Activated CD4-positive, alpha-beta T cell treated with anti-CD3 and anti-CD28 coated beads, Interleukin-2, amount 50 U/mL, for 16 hours (primary cell): ENCODE data around the gene DOK5.

Experiments
- DNase-seq: peaks from one replicate; pipeline ENCODE4 v3.0.0-alpha.2; 2020

DOK5 gene

DNA sequence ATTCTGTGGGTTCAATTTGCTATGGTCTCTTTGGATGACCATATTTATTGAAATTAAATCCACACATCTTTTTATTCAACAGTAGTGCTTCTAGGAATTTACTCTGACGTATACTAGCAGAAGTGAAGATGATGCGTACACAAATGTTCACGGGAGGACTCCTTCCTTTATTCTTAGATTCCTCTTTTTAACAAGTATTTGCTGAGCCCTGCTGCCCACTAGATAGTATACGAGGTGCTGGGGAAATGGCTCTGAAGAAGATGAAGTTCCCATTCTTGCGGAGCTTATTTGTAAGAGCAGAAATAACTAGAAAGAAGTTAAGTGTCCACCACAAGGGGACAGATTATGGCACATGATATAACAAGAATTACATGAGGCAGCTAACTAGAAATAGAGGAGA is 145.2 kb downstream of the DOK5 start:
- no peak for DNase-seq

DNA sequence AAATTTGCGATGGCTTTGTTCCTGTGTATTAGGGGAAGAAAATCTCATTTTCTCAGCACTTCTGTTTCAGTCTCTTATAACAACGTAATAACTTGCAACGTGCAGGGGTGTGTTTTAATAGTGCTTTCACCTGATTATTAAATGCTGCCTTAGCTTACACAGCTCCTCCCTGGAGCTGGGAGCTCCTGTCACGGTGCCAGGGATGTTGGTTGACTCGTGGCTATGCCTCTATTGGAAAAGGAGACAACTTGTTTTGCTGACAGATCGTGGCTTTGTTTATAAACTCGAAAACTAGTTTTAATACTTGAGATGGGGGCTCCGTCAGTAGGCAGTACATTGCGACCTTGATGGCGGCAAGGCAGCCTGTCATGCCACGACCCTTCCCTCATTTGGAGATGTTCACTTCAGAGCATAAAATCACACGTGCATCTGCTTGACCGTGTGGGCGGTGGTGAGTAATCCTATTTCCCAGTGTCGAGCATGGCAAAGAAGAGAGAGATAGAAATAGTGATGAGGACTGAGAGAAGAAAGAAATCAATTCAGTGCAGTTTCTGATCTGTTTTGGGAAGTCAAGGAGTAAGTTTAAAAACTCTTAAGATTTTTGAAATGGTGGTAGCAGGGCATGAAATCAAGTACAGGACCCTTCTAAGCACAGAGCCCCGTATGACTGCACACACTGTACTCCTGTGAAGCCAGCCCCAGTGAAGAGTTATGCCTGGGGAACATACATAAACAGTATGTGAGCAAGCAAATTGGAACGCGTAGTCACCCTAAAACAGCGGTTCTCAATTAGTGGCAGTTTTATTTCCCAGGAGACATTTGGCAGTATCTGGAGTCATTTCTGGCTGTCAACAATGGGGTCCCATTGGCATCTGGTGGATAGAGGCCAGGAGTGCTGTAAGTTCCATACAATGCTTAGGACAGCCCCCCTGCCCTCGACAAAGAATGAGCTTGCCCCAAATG is 147.2 kb downstream of the DOK5 start:
- DNase-seq: no peak

DNA sequence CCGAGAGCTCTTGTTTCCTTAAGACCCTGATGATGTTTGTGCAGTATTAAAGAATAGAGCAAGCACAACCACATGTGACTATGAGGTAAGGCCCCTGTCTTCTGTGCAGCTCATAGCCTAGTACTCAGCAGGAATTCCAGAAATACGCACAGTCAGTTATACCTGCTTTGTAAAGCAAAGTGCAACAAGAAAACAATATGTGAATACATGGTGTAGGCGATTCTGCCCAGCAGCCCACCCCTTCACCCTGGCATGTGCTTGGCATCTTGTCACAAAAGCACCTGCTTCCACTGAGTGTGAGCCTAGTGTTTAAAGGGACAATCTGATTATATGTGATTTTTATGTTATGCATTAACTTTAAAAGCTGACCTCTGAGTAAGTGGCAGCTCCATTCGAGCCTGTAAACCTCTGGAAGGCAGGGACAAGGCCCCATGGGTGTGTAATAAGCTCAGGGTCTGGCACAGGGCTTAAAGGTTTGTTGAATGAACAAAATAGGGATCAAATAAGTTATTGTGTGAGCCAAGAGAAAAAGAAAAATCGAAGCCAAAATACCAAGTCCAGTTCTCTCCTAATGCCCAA is 148.7 kb downstream of the DOK5 start:
- DNase-seq: no peak

DNA sequence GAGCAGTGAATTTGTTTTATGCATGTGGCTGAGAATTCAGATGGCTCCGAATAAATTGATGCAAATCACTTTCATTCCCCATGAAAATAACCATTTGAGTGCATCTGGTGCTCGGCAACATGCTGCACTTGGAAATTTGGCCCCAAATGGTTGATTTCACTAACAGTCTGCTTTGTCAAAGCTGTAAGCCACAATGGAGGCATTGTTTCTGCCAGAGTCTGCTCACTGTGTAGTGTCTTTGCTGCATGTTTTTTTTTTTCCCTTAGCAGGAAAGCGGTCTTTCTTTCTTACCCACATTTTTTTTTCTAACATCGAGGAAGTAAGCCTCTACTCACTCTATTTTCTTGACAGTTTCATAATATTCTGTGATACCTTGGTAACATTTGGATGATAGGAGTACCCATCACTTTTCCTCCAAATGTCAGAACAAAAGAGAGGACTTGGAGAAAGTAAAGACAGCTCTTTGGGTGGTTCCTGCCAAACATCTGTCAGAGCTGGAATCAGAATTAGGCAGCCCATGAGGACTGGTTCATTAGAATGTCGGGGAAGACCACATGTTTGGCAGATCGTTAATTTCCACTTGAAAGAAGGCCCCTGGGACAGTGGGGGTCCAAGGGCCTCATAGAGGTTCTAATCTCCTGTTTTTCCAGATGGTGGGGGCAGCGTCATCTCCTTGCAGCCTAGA is 149.5 kb downstream of the DOK5 start:
- DNase-seq: no peak

DNA sequence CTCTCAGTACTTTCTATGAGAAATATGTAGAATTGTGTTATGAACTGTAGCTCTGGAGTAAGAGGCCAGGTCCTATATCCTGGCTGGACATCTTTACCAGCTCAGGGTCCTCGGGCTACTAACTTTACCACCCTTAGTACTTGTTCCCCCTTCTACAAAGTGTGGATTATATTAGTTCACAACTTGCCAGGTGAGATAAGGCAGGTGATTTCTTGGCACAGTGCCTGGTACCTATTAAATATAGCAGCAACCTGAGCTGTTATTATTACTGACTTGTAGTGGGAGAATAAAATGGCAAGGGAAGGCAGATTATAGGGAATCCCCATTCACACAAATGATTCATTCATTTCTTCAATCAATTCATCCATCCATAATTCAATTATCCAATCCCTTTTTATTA is 150.1 kb downstream of the DOK5 start:
- DNase-seq: no peak

DNA sequence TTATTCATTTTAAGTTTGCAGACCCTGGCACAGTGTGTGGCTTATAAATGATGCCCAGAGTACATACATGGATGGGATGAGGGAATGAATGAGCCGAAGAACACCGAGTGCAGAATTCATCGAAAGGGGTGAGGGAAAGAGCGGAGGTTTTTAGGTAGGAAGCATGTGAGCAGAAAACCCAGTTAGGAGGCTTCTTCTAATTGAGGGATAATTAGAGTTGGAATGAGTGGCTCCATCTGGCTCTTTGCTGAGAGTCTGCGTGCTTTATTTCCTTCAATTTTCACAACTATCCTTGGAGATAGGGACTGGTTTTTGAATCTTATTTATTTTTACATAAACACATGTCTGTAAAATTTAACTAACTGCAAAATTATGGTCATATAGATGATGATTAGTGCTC is 150.7 kb downstream of the DOK5 start:
- DNase-seq: no peak

DNA sequence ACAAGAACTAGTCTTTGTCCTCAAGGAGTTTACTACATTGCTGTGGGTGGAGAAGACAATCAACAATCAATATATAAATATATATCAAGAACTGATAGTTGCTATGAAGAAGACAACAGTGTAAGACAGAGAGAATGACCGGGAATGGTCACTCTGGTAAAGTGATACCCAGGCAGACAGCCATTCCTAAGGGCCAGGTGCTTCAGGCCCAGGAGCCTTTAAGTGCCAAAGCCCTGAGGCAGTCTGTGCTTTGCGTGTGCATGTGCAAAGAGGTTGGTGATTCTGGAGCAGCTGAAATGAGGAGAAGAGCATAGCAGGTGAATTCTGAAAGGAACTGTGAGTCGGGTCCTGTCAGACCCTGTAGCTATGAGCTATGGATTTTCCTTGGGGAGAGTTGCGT is 154.2 kb downstream of the DOK5 start:
- DNase-seq: no peak

DNA sequence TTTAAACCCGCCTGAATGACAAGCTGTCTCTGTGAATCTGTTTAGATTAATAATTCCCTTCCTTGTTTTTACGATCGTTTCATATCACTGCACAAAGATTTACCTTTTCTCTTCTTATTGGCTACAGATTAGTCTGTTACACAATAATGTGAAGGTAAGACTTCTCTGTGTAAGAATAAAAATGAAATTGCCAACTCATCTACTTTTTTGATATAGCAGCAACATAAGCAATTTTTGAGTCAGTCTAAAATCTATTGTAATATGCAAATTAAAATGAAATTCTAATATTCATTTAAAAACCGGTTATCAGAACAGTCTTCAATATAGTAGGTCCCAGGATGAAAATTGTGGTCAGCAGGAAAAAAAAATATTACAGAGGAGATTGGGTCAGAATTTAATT is 155.2 kb downstream of the DOK5 start:
- no peak for DNase-seq

DNA sequence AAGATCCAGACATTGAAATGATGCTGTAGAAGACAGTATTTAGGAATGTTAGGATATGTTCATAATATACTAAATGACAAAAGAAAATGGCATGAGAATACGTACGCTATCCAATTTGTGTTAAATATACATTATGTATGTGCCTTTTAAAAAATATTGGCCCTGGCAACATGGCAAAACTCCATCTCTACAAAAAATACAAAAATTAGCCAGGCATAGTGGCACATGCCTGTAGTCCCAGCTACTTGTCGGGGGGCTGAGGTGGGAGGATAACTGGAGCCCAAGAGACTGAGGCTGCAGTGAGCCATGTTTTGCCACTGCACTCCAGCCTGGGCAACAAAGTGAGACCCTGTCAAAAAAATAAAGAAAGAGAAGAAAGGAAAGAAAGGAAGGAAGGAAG is 155.7 kb downstream of the DOK5 start:
- no peak for DNase-seq

DNA sequence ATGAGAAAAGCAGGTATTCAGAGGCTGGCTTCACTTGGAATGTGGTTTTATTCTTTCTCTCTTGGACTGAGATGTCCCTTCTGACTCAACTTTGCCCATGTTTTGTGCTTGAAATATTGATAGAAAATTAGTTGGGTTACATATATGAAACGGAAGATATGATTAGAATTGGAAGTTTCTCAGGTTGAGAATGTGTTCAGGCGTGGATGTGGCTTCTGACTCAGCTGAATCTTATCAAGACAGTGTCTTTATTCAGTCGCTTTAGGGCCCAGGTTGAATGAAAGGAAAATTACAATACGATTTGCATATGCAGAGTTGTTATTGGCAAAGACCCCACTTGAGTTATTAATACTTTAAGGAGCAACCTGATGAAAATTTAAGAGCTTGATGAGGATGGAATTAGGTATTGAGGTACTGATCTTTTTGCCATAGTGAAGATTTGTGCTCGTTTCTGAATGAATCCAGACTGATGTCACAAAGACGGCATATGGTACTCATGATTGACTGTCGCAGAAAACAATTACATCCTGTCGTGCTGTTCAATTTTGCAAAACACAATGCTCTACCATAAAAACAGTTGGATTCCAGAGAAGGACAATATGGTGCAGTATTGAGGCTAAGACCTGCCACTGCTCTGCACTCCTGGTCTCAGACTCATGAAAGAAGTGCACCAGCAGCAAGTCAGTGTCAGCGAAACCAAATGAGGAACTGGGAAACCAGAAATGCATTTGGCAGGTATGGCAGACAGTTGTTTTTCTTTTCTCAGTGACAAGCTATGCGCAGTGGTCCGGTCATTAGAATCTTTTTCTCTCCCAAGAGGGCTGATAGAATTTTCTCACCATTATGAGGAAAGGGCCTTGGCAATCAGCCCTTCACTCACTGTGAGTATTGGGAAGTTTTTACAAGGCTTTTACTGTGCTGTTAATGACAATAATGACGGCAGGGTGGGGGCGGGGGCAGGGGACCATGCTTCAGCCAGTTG is 158.3 kb downstream of the DOK5 start:
- no peak for DNase-seq

DNA sequence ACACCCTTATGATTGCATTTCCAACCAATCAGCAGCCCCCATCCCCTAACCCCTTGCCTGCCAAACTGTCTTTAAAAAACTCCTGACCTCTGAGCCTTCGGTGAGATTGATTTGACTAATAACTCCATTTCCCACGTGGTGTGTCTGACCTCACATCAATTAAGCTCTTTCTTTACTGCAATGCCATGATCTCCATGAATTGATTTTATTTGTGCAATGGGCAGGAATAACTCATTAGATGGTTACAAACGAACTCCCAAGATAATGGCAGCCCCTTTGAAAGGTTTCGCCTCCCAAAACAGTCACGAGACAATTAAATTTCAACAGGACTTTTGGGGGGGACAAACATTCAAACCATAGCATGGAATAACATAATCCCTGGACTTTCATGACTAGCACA is 161.2 kb downstream of the DOK5 start:
- no peak for DNase-seq

DNA sequence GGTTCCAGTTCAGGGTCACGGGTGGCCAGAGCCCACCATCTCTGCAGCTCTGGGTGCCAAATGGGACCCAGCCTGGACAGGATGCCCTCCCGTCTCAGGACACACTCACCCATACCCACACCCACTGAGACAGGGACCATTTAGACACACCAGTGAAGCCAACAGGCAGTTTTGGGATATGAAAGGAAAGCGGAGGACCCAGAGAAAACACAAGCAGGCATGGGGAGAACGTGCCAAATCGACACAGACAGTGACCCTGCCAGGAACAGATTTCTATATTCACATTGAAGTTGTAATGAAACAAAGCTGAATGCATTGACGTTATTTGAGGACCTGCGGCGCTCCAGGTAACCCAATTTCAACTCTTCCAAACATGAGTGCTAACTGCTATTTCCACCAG is 164.5 kb downstream of the DOK5 start:
- DNase-seq: no peak

DNA sequence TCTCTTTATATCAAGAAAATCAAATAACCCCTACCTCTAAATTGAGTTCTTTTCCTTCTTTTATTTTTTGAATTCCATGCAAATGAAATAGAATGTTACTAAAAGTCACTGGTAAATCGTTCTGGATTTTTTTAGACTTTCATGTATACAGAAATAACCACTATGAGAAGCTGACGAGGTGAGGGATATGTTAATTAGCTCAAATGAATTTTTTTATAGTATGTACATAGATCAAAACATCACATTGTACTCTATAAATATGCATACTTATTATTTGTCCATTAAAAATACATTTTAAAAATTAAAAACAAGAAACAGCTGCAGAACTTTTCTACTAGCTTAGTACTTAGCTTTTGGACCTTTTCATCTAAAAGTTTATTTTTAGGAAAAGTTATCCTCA is 165.4 kb downstream of the DOK5 start:
- DNase-seq: no peak

DNA sequence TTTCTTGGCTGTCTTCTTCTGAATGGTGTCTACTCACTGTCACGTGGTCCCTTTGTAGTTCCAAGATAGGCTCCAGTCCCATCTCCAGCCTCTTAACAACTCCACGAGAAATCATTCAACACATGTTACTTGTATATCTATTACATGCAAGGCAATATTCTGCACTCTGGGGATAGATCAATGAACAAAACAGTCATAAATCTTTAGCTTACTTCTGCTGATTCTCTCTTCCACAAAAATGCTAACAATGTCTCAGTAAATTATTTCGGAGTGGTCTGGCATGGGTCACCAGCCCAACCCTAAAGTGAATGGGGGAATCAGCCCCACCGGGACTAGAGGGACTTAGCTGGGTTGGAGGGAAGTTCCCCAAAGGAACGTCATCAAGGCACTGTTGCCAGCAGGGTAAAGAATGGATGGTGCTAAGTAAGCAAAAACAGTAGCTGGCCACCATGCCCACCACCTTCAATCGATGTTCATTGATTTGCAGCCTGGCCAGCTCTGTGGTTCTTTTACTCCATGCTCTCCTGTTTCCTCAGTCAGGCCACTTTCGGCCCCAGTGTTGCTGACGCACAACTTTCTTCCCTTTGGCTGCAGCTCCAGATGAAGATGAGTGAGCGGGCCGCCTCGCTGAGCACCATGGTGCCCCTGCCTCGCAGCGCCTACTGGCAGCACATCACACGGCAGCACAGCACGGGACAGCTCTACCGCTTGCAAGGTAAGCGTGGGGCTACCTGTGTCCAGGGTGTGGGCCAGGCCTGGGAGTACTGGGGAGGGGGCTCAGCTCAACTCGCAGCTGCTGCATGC is 167.7 kb downstream of the DOK5 start:
- DNase-seq: no peak

DNA sequence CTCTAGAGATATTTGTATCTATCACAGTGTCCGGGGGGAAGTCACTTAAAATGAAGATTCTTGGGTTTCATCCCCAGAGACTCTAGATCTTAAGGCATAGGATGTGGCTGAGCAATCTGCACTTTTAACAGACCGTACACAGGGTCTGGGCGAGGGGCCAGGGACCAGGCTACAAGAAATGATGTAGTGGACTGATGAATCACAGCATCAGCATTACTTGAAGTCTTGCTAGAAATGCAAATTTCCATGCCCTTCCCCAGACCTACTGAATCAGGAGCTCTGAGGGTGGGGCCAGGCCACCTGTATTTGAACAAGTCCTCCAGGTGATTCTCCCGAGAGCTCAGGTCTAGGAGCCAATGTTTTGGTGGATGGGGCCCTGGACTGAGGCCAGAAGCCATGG is 168.4 kb downstream of the DOK5 start:
- no peak for DNase-seq

DNA sequence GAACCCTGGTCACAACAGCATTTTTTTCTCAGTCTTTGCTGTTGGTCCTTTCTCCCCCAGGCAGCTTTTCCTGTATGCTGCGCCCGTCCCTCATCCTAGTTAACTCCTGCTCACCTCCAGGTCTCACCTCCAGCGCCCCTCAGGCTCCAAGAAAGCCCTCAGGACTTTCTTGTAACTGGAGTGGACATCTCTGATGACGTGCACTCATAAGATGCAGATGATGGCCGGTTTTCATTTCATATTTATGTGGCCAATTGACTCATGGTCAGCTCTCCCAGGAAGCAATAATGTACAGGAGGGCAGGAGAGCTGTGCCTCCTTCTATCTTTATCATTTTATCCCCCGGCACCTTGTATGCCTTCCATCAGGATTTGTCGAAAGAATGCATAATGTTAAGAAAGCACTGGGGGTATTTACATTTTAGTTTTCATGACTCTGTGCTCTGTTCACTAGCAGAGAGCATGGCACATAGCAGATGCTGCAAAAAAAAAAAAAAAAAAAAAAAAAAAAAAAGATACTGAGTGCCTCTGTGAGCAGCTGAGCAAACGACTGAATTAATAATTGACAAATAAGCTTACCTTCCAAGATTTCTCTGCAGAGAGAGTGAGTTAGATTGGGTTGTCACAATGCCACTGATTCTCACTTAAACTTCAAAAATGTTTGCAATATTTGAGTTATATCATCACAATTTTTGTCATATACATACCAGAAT is 170.2 kb downstream of the DOK5 start:
- DNase-seq: no peak

DNA sequence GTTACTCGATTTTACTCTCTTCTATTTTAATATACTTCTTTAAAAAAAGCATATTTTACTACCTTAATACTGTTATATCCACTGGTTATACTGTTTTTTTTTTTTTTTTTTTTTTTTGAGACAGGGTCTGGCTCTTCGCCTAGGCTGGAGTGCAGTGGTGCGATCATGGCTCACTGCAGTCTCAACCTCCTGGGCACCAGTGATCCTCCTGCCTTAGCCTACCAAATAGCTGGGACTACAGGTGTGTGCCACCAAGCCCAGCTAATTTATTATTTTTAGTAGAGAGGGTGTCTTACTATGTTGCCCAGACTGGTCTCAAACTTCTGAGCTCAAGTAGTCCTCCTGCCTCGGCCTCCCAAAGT is 170.7 kb downstream of the DOK5 start:
- DNase-seq: no peak

DNA sequence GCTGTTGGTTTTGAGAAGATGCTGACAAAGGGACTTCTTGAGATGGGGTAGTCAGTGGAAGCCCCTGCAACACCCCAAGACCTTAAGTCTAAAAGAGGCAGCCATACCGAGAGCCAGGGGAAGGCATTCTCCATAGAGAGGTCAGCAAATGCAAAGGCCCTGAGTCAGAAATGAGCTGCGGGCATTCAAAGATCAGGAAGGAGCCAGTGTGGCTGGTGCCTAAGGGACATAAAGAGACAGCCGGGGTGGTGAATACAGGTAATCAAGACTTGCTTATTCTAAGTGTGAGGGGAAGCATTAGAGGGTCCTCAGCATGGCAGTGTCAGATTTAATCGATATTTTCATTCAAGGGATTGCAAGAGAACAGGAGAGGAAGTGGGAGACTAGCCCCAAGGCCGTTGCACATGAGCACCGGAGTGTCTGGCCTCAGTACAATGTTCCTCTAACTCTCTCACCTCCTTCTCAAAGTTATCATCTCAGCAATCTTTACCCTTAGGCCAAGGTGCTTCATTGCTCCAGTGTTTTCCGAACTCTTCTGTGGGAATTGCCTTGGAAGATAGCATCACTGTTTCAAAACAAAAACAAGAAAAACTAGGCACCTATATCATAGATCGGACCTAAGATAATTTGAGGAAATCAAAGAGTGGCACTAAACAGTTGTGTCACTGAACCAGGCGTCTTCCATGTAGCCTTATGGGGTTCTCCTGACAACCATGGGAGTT is 173.2 kb downstream of the DOK5 start:
- DNase-seq: no peak

DNA sequence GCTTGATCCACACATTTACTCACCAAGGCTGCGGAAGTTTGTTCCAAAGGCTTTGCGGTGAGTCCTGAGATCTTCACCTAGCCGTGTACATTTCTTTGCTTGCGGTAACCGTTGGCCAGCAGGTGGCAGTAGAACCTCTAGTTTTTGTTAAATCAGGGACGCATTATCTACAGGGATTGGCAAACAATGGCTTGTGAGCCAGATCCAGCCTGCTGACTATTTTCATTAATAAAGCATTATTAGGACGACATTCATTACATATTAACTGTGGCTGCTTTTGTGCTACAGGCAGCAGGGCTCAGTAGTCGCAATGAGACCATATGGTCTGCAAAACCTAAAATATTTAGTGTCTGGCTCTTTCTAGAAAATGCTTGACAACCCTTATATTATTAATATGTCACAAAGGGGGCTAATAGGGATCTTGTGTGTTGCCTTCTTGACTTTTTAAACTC is 174.1 kb downstream of the DOK5 start:
- DNase-seq: peak; percentile 66

DNA sequence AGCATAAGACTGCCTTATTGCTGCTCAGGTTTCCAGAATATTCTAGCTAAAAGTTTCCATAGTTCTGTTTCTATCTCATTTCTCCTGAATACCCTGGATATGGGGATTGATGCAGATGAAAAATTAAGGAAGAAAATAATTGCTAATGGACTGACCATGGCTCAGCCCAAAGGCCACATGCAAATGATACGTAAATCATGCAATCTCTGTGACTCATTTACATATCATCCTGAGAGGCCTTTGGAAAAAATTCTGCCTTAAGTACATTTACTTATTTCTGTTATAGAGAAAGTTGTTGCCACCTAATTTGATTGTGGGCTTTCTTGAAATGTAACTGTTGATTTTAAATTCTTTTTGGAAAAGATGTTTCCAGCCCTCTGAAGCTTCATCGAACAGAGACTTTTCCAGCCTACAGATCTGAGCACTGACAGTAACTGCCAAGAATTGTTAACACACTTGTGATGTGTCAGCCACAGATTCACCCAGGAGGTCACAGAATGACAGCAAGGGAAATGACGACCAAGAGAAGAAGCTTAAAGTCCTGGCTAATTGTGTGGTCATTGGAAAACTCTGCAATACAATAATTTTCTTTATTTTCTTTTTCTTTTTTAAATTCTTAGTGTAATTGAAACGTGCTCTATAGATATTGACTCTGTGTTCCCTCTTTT is 174.8 kb downstream of the DOK5 start:
- no peak for DNase-seq
